Measurements from ENCODE around the gene APOA4. TPM values are rescaled to one million over a fixed set of nuclear protein-coding genes. Genes with fewer than 3 reads are reported as not detected.

APOA4 gene
- total and polyA plus RNA-seq, 2 of the 13 experiments (the other 11 are each of a cell fraction or from before 2014, with no cell fraction given), result 3.8 to 7.2 TPM

DNA sequence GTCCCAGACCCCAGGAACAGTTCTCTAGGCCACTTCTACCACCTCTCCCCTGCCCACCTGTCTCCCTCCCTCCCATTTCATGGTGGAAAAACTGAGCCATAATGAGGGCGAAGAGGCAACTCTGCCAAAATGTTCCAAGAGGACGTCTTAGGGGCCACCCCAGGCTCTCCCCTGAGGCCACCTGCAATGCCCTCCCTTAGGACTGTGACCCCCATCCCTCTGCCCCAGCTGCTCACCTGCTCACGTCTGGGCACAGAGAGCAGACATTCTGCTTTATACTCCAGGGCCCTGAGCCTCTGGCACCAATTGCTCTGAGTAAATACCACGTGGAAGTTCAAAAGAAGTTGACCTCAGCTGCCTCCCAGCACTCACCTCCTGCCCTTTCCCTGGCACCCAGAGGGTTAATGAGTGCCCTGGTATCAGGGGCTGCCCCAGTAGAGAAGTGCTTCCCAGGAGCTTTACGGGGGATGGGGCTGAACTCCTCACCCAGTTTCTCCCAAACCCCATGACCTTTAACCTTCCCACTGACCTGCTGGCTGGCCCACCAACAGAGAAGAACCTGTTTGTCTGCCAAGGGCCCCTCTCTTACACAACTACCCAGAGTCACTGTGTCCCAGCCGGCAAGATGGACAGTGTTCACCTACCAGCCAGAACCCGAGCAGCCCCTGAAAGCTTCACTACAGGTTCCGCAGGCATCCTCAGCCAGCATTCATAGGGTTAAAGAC, 30.8 kb downstream of the APOA4 start (continued):
- TF ChIP-seq ZNF274 (CRISPR knock-in tag; IDR thresholded peaks at IDR 0.05) (peak; percentile 70), NFE2L1 (CRISPR knock-in tag; IDR thresholded peaks at IDR 0.05; ENCODE audit: borderline replicate concordance) (no peak), TAF15 (IDR thresholded peaks at IDR 0.05; ENCODE audit: low read depth, low read length, poor library complexity, severe bottlenecking) (no peak), PRDM10 (CRISPR knock-in tag; IDR thresholded peaks at IDR 0.05; ENCODE audit: low read depth) (no peak), CHD4 (IDR thresholded peaks at IDR 0.05; ENCODE audit: borderline replicate concordance, low read length) (0 out of 2 replicates have a peak, but pooled peaks have one; percentile 59), ATF6 (CRISPR knock-in tag; conservative IDR thresholded peaks at IDR 0.05) (no peak), SP5 (CRISPR knock-in tag; IDR thresholded peaks at IDR 0.05; ENCODE audit: borderline replicate concordance, low read depth) (0 out of 2 replicates have a peak, but pooled peaks have one; percentile 42), ARID3A (IDR thresholded peaks at IDR 0.05; ENCODE audit: low read depth, low read length) (no peak)
- TF ChIP-seq, protein P1, sequence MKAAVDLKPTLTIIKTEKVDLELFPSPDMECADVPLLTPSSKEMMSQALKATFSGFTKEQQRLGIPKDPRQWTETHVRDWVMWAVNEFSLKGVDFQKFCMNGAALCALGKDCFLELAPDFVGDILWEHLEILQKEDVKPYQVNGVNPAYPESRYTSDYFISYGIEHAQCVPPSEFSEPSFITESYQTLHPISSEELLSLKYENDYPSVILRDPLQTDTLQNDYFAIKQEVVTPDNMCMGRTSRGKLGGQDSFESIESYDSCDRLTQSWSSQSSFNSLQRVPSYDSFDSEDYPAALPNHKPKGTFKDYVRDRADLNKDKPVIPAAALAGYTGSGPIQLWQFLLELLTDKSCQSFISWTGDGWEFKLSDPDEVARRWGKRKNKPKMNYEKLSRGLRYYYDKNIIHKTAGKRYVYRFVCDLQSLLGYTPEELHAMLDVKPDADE (CRISPR knock-in tag; IDR thresholded peaks at IDR 0.05), result no peak
- TF ChIP-seq, protein P2, sequence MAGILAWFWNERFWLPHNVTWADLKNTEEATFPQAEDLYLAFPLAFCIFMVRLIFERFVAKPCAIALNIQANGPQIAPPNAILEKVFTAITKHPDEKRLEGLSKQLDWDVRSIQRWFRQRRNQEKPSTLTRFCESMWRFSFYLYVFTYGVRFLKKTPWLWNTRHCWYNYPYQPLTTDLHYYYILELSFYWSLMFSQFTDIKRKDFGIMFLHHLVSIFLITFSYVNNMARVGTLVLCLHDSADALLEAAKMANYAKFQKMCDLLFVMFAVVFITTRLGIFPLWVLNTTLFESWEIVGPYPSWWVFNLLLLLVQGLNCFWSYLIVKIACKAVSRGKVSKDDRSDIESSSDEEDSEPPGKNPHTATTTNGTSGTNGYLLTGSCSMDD (CRISPR knock-in tag; IDR thresholded peaks at IDR 0.05), result no peak
- TF ChIP-seq, protein P3, sequence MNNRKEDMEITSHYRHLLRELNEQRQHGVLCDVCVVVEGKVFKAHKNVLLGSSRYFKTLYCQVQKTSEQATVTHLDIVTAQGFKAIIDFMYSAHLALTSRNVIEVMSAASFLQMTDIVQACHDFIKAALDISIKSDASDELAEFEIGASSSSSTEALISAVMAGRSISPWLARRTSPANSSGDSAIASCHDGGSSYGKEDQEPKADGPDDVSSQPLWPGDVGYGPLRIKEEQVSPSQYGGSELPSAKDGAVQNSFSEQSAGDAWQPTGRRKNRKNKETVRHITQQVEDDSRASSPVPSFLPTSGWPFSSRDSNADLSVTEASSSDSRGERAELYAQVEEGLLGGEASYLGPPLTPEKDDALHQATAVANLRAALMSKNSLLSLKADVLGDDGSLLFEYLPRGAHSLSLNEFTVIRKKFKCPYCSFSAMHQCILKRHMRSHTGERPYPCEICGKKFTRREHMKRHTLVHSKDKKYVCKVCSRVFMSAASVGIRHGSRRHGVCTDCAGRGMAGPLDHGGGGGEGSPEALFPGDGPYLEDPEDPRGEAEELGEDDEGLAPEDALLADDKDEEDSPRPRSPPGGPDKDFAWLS (CRISPR knock-in tag; IDR thresholded peaks at IDR 0.05; ENCODE audit: borderline replicate concordance), result no peak
- TF ChIP-seq, protein P4, sequence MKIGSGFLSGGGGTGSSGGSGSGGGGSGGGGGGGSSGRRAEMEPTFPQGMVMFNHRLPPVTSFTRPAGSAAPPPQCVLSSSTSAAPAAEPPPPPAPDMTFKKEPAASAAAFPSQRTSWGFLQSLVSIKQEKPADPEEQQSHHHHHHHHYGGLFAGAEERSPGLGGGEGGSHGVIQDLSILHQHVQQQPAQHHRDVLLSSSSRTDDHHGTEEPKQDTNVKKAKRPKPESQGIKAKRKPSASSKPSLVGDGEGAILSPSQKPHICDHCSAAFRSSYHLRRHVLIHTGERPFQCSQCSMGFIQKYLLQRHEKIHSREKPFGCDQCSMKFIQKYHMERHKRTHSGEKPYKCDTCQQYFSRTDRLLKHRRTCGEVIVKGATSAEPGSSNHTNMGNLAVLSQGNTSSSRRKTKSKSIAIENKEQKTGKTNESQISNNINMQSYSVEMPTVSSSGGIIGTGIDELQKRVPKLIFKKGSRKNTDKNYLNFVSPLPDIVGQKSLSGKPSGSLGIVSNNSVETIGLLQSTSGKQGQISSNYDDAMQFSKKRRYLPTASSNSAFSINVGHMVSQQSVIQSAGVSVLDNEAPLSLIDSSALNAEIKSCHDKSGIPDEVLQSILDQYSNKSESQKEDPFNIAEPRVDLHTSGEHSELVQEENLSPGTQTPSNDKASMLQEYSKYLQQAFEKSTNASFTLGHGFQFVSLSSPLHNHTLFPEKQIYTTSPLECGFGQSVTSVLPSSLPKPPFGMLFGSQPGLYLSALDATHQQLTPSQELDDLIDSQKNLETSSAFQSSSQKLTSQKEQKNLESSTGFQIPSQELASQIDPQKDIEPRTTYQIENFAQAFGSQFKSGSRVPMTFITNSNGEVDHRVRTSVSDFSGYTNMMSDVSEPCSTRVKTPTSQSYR (CRISPR knock-in tag; IDR thresholded peaks at IDR 0.05; ENCODE audit: borderline replicate concordance), result peak; percentile 83

Data from HepG2 (cell line).